ENCODE data around the gene MTMR10. TPM values are rescaled to one million over a fixed set of nuclear protein-coding genes. Genes with fewer than 3 reads are reported as not detected.
A peak's percentile ranks its signal among the peaks of the same experiment; 100 is the strongest.

The MTMR10 gene, protein sequence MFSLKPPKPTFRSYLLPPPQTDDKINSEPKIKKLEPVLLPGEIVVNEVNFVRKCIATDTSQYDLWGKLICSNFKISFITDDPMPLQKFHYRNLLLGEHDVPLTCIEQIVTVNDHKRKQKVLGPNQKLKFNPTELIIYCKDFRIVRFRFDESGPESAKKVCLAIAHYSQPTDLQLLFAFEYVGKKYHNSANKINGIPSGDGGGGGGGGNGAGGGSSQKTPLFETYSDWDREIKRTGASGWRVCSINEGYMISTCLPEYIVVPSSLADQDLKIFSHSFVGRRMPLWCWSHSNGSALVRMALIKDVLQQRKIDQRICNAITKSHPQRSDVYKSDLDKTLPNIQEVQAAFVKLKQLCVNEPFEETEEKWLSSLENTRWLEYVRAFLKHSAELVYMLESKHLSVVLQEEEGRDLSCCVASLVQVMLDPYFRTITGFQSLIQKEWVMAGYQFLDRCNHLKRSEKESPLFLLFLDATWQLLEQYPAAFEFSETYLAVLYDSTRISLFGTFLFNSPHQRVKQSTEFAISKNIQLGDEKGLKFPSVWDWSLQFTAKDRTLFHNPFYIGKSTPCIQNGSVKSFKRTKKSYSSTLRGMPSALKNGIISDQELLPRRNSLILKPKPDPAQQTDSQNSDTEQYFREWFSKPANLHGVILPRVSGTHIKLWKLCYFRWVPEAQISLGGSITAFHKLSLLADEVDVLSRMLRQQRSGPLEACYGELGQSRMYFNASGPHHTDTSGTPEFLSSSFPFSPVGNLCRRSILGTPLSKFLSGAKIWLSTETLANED
- total RNA-seq (2014; rRNA removed; shearing (Covaris generic)): 8.1 and 13.3 TPM in 2 replicates
- polyA plus RNA-seq (2016; fragmentation: Nextera tagmentation; extraction: Ambion mirVana): 6.3 and 7.2 TPM in 2 replicates

DNA sequence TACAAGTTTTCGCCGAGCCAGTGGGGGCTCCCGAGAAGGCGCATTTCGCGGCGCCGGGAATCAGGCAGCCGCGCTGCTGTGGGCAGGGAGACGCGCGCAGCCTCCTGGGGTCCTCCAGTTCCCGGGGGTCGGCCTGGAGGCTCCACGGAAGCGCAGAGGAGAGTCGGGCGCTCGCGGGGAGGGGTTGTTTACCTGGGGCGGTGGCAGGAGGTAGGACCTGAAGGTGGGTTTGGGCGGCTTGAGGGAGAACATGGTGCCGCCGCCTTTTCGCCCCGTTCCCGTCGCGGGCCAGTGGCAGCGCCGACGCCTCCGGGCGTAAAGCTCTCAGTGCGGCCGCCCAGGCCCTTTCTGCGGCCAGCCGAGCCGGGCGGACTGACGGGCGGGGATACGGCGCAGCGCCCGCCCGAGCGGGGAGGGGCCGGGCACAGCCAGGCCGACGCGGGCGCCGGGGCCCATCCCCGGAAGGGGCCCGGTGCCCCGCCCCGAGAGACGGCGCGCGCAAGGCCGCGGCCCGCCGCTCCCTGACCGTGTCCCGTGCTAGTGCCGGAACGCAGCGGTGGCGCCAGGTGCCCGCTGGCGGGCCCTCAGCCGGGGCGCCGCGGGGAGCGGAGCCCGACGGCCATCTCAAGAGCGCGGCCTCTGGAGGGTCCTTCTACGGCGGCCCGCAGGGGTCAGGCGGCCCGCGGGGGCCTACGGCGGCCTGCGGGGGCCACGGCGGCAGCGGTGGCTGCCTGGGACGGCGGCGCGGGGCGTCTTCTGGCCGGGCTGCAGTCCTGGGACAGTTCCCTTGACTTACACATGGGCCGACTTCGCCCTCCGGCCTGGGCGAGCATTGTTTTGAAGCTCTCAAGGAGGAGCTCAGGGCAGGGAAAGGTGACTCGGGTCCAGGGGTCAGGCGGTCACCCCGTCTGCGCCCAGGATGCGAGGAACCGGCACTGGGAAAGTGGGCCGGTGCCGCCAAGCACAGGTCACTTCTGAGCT is at the start of gene MTMR10:
MTMR10 (minus strand) TSS at position 374 of the 981 bp plus-strand sequence; CDS start at position 252, 122 bp downstream.
- Histone ChIP-seq H4K20me1 (ENCODE audit: insufficient read depth) (no peaks in the 10 kb centered on the region), H3K79me2 (ENCODE audit: insufficient read depth) (peaks cover 39% of the 10 kb centered on the region), H3K9me3 (ENCODE audit: low read depth) (no peaks in the 10 kb centered on the region), H2AFZ (peak within 1 kb of the TSS; percentile 86), H3K4me1 (ENCODE audit: insufficient read depth) (peaks cover 9% of the 10 kb centered on the region), H3K4me2 (ENCODE audit: unreplicated experiment) (peak within 1 kb of the TSS; percentile 92), H3K27ac (peak within 1 kb of the TSS; percentile 67), H3K27me3 (replicated peaks; ENCODE audit: insufficient read depth) (no peaks in the 10 kb centered on the region), H3K36me3 (ENCODE audit: low read depth) (no peaks in the 10 kb centered on the region), H3K9me2 (ENCODE audit: insufficient read depth) (no peaks in the 10 kb centered on the region), H3F3A (ENCODE audit: insufficient read depth) (0 out of 2 replicates have a peak, but pooled peaks cover 9% of the 10 kb centered on the region), H3K9ac (peak within 1 kb of the TSS; percentile 88), H3K4me3 (peak within 1 kb of the TSS; percentile 94)
- no peak for TF ChIP-seq EZH2 (IDR thresholded peaks at IDR 0.05; ENCODE audit: insufficient read depth, poor library complexity, severe bottlenecking)
- TF ChIP-seq EZH2phosphoT487 (IDR thresholded peaks at IDR 0.05; ENCODE audit: insufficient read depth, low read depth): no peak
- in situ Hi-C loops (cut with MboI): no loop called here
- 1 to 2% methylated on average over 65 to 74 of the region's 114 CpGs for WGBS, 2 experiments (ENCODE audit: low coverage in 1 of 2, low lambda C conversion rate in 2 of 2, missing lambda C conversion rate in 2 of 2)
- DNase-seq: peak; percentile 91

DNA sequence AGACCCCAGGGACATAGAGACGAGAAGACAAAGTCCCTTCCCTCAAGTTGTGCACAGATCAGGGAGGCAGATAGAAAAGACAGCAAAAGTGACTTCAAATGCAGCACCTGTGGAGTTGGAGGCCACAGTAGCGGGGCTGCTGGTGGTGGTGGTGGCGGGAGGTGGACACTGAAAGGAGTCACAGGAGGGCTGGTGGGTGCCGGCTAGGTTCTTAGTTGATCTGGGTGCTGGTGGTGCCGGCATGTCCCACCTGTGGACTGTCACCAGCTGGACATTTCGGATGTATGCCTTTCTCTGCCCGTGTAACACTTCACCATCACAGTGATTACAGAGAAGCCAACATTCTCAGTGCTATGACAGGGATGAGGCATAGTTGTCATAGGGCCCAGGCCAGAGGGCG is 49.2 kb upstream of the MTMR10 start:
- TF ChIP-seq EZH2 (IDR thresholded peaks at IDR 0.05; ENCODE audit: insufficient read depth, poor library complexity, severe bottlenecking) (no peak), EZH2phosphoT487 (IDR thresholded peaks at IDR 0.05; ENCODE audit: insufficient read depth, low read depth) (no peak)
- 81 to 82% methylated on average over 8 of the region's 8 CpGs for WGBS, 2 experiments (ENCODE audit: low coverage in 1 of 2, low lambda C conversion rate in 2 of 2, missing lambda C conversion rate in 2 of 2)
- no peaks in the 10 kb centered on the region for H3K36me3 ChIP-seq (ENCODE audit: low read depth)
- DNase-seq: no peak
- no peaks in the 10 kb centered on the region for H3K4me1 ChIP-seq (ENCODE audit: insufficient read depth)
- no peak overlapping the region for H3K27ac ChIP-seq
- H3K27me3 ChIP-seq (replicated peaks; ENCODE audit: insufficient read depth): no peaks in the 10 kb centered on the region; the same call in 1 of the 2 replicates
- H3K4me3 ChIP-seq: no peak overlapping the region
- H3K9ac ChIP-seq: no peak overlapping the region
- no peak overlapping the region for H3K4me2 ChIP-seq (ENCODE audit: unreplicated experiment)
- no peaks in the 10 kb centered on the region for H3K79me2 ChIP-seq (ENCODE audit: insufficient read depth)
- H2AFZ ChIP-seq: no peak overlapping the region
- H4K20me1 ChIP-seq (ENCODE audit: insufficient read depth): no peaks in the 10 kb centered on the region
- H3K9me3 ChIP-seq (ENCODE audit: low read depth): no peaks in the 10 kb centered on the region
- no peaks in the 10 kb centered on the region for H3F3A ChIP-seq (ENCODE audit: insufficient read depth)
- in situ Hi-C loops (cut with MboI): no loop called here
- no peaks in the 10 kb centered on the region for H3K9me2 ChIP-seq (ENCODE audit: insufficient read depth)

DNA sequence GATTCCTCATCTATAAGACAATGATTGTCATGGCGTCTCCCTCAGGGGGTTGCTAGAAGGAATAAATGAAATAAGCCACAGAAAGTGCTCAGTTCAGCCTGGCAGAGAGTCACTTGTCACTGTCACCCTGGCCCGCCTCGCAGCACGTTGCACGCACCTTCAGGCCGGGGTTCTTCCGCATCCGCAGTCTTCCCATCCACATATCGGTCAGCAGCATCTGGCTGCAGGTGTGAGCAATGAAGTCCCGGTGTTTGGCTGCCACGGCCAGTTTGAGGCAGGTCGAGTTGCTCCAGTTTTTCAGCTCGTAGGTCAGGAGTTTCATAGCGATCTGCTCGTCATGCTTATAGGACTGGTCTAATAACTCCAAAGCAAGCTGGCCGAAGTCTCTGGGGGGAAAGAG is 48.5 kb upstream of the MTMR10 start:
- H3F3A ChIP-seq (ENCODE audit: insufficient read depth): no peaks in the 10 kb centered on the region
- H3K4me3 ChIP-seq: no peak overlapping the region
- DNase-seq: no peak
- no peak overlapping the region for H2AFZ ChIP-seq
- no peaks in the 10 kb centered on the region for H3K9me2 ChIP-seq (ENCODE audit: insufficient read depth)
- H3K4me2 ChIP-seq (ENCODE audit: unreplicated experiment): no peak overlapping the region
- in situ Hi-C loops (cut with MboI): no loop called here
- TF ChIP-seq EZH2 (IDR thresholded peaks at IDR 0.05; ENCODE audit: insufficient read depth, poor library complexity, severe bottlenecking) (no peak), EZH2phosphoT487 (IDR thresholded peaks at IDR 0.05; ENCODE audit: insufficient read depth, low read depth) (no peak)
- H3K9ac ChIP-seq: no peak overlapping the region
- no peaks in the 10 kb centered on the region for H3K36me3 ChIP-seq (ENCODE audit: low read depth)
- H3K79me2 ChIP-seq (ENCODE audit: insufficient read depth): no peaks in the 10 kb centered on the region
- no peaks in the 10 kb centered on the region for H3K27me3 ChIP-seq (replicated peaks; ENCODE audit: insufficient read depth)
- H3K4me1 ChIP-seq (ENCODE audit: insufficient read depth): no peaks in the 10 kb centered on the region
- H3K9me3 ChIP-seq (ENCODE audit: low read depth): no peaks in the 10 kb centered on the region
- 78% methylated on average over 16 of the region's 16 CpGs for WGBS, 2 experiments (ENCODE audit: low coverage in 1 of 2, low lambda C conversion rate in 2 of 2, missing lambda C conversion rate in 2 of 2)
- no peaks in the 10 kb centered on the region for H4K20me1 ChIP-seq (ENCODE audit: insufficient read depth)
- H3K27ac ChIP-seq: no peak overlapping the region
